ENCODE measurements around the gene KCTD16. TPM values are rescaled to one million over a fixed set of nuclear protein-coding genes. Genes with fewer than 3 reads are reported as not detected.

KCTD16 gene
- total RNA-seq, 1 donor from 2014 or later, result 24.3 TPM

DNA sequence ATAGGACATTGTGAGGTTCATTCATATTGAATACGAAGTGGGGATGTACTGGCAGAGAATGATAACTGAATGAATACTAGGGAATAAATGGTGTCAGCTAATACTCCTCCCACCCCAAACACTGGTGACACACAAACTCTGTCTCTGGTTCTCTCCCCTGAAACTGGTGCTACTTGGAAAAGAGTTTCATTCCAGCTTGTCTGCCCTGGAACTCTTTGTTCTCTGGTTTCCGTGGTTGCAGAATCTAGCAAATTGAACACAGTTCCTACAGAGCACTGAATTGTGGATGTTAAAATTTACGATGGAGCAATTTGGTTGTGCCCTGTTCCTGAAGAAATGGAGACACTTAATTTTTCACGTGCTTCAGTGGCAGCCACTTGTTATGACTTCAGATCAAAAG, 181.7 kb downstream of the KCTD16 start:
- Mint-ChIP-seq H3K36me3 (ENCODE audit: insufficient read depth) (peaks cover 4% of the 10 kb centered on the region), H3K4me3 (ENCODE audit: low read depth) (no peak overlapping the region), H3K27me3 (no peaks in the 10 kb centered on the region), H3K9me3 (ENCODE audit: low read depth) (peaks cover 3% of the 10 kb centered on the region), H3K4me1 (ENCODE audit: low read depth) (peaks cover 29% of the 10 kb centered on the region), H3K27ac (peak overlapping the region; percentile 81)
- TF ChIP-seq CTCF (IDR thresholded peaks at IDR 0.05; ENCODE audit: unreplicated experiment), result no peak
- no peak for DNase-seq (ENCODE audit: low spot score, unreplicated experiment)

- peak overlapping the region; percentile 80 for H3K27ac Mint-ChIP-seq
- H3K36me3 Mint-ChIP-seq (ENCODE audit: insufficient read depth), result peaks cover 4% of the 10 kb centered on the region
- H3K9me3 Mint-ChIP-seq (ENCODE audit: low read depth), result peaks cover 3% of the 10 kb centered on the region
- H3K4me3 Mint-ChIP-seq (ENCODE audit: low read depth), result no peak overlapping the region
- no peak for DNase-seq (ENCODE audit: low spot score, unreplicated experiment)
- H3K4me1 Mint-ChIP-seq (ENCODE audit: low read depth), result peaks cover 30% of the 10 kb centered on the region
- TF ChIP-seq CTCF (IDR thresholded peaks at IDR 0.05; ENCODE audit: unreplicated experiment), result no peak
- no peaks in the 10 kb centered on the region for H3K27me3 Mint-ChIP-seq
Measured at GRCh38 chr5:144352732-144353317, 182.2 kb downstream of the KCTD16 start.

DNA sequence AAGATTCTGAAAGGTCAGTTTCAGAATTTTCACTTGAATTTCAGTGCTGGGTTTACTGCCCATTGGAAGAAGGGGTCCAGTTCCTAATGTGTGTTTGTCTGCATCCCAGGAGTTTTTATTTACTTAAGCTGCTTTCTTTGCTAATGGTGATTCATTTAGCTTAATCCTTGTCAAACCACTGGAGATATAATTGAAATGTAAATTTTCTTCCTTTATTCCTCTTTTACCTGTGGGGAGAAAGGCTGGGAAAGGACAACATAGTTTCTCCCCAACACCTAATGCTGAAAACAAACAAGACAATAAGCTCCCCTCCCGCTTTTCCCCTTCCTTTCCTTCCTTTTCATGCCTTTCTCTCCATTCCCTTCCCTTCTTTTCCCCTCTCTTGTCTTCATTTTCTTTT, 185.8 kb downstream of the KCTD16 start:
- Mint-ChIP-seq H3K27ac (peak overlapping the region; percentile 53), H3K4me1 (ENCODE audit: low read depth) (peaks cover 27% of the 10 kb centered on the region), H3K9me3 (ENCODE audit: low read depth) (peaks cover 3% of the 10 kb centered on the region), H3K4me3 (ENCODE audit: low read depth) (peak overlapping the region; percentile 1), H3K36me3 (ENCODE audit: insufficient read depth) (peaks cover 4% of the 10 kb centered on the region), H3K27me3 (no peaks in the 10 kb centered on the region)
- no peak for TF ChIP-seq CTCF (IDR thresholded peaks at IDR 0.05; ENCODE audit: unreplicated experiment)
- no peak for DNase-seq (ENCODE audit: low spot score, unreplicated experiment)

DNA sequence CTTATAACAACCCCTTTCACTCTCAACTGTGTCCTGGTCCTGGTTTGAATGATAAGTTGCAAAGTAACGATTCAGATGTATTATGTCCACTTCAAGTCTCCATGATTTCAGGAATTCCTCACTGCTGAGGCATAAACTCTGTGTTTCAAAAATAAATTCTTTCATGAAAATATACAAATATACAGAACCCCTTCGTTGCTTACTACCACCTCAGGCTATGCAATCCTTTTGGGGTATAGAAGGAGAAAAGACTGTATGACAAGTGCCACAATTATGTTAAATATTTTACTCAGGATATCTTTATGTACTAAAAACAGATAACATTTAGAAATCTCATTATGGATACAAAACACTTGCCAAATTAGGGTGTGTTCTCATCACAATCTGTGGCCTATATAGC, 190.7 kb downstream of the KCTD16 start:
- H3K36me3 Mint-ChIP-seq (ENCODE audit: insufficient read depth), result peaks cover 3% of the 10 kb centered on the region
- H3K4me3 Mint-ChIP-seq (ENCODE audit: low read depth), result no peak overlapping the region
- no peaks in the 10 kb centered on the region for H3K27me3 Mint-ChIP-seq
- H3K9me3 Mint-ChIP-seq (ENCODE audit: low read depth), result no peaks in the 10 kb centered on the region
- no peak for TF ChIP-seq CTCF (IDR thresholded peaks at IDR 0.05; ENCODE audit: unreplicated experiment)
- DNase-seq (ENCODE audit: low spot score, unreplicated experiment), result no peak
- H3K4me1 Mint-ChIP-seq (ENCODE audit: low read depth), result peaks cover 19% of the 10 kb centered on the region
- no peak overlapping the region for H3K27ac Mint-ChIP-seq

DNA sequence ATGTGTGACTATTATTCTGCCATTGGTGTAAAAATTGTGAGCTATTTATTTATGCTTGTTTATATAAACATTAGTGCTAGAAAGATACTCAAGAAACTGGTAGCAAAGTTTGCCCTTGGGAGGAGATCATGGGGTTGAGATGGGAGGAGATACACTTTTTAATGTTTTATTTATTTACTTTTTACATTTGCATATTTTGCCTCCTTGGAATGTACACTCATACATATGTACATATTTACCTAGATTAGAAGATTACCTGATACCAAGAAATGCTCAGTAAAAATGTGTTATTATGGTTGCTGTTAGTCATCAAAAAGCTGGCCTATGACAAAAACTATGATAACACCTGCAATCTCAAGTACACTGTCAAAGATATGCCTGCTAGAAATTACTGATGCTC, 195.2 kb downstream of the KCTD16 start:
- peaks cover 34% of the 10 kb centered on the region for H3K4me1 Mint-ChIP-seq (ENCODE audit: low read depth)
- no peaks in the 10 kb centered on the region for H3K27me3 Mint-ChIP-seq
- H3K36me3 Mint-ChIP-seq (ENCODE audit: insufficient read depth), result peaks cover 3% of the 10 kb centered on the region
- H3K4me3 Mint-ChIP-seq (ENCODE audit: low read depth), result no peak overlapping the region
- no peaks in the 10 kb centered on the region for H3K9me3 Mint-ChIP-seq (ENCODE audit: low read depth)
- DNase-seq (ENCODE audit: low spot score, unreplicated experiment), result no peak
- no peak overlapping the region for H3K27ac Mint-ChIP-seq
- no peak for TF ChIP-seq CTCF (IDR thresholded peaks at IDR 0.05; ENCODE audit: unreplicated experiment)

All from progenitor cell of endocrine pancreas (in vitro differentiated cells).